ENCODE data around the gene PRAMEF5.
"Not testable (repeated sequence)": the region's sequence is repeated elsewhere in the genome, so short reads cannot be mapped to it uniquely, and the experiment has no call there.

Gene PRAMEF5

DNA sequence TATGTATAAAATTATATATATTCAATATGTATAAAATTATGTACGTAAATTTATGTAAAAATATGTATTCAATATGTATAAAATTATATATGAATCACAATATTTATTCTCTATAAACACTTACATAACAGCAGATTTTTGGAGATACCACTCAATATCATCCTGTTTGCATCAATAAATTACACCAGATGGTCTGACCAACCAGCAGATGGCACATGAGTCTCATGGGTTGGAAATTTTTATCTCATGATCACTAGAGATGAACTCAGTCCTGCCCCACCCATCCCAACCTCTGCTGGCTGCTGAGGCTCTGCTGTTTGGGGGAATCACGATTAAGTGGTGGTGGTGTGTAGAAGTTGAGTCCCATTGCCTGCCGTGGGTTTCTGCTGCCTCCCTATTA, 25.6 kb downstream of the PRAMEF5 start:
- DNase-seq, result not testable (repeated sequence)

DNA sequence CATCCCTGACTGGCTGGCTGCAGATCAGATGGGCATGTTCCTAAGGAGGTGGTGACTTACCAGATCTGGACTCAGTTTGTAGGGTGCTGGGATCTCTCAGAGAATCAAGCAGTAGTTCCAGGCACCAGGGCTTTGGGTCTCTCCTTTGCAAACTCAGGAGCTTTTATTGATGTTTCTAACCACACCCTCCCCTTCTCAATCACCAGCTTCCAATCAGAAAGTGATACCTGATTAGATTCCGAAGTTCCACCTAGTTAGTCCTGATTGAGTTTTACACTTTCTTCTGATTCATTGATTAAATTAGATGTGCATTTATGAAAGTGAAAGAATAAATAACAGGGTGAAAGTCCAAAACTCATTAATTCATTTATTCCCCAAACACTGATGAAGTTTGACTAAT, 31.0 kb downstream of the PRAMEF5 start, which contains the start of gene PRAMEF8:
Gene PRAMEF8, minus strand, starts transcription at position 101 of the 400 bp plus-strand sequence. CDS start 1,046 bp downstream, outside the sequence.
- DNase-seq, result not testable (repeated sequence)

DNA sequence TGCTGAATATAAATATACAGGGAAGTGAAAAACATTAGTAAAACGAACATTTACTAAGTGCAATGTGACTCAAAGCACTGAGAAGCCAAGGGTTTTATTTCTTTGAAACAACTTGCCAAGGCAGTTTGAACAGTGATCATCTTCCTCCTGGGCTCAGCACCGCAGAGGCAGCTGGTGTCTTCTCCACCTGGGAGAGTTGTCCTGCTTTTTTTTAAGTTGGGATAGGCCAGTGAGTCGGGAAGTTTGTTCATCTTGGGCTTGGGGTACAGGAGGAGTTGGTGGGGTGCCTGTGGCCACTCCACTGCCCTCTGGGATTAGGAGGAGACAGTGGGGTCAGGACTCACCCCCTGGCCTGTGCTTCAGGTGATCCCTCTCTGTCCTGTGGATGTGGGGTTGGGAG, 35.0 kb downstream of the PRAMEF5 start:
- DNase-seq, result not testable (repeated sequence)

DNA sequence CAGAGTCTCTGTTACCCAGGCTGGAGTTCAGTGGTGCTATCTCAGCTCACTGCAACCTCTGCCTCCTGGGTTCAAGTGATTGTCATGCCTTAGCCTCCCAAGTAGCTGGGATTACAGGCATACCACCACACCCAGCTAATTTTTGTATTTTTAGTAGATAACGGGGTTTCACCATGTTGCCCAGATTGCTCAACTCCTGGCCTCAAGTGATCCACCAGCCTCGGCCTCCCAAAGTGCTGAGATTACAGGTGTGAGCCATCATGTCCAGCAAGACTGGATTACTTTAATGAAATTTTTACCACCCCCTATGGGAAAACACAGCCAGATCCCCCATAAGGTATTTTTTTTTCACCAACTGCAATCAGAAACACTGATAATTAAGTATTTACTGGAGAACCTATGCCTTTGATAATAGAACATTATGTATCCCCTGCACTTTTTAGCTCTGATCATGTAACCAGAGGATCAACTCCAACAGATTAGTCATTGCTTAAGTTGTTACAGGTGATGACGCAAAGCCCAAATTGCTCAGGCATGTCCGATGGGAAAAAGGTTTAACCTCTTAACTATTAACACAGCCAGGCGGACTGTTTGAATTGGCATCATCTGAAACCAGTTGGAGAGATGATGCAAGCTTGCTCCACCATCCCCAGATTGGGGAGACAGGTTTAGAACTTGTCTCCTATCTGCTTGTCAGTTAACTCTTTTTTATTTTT, 43.4 kb downstream of the PRAMEF5 start:
- not testable (repeated sequence) for DNase-seq

GRCh38 chr1:13298699-13299098, 44.7 kb downstream of the PRAMEF5 start:
- DNase-seq, result not testable (repeated sequence)

DNA sequence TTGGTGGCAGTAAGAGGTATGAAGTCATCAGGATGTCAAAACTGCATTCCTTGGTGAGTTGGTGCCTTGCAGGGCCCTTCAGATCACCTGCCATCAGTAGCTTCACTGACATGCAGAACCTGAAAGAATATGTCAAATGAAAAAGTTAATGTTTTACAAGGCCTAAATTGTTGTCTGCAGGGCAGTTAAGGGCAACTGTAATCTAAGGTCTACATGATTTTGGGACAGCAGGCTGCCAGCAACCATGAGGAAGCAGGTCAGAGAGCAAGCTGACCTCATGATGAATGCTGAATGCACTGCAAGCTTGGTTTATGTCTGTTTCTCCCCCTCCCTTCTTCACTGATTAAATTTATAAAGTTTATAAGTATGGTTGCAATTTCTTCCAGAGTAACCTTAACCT, 48.2 kb downstream of the PRAMEF5 start:
- DNase-seq, result not testable (repeated sequence)

- DNase-seq, result not testable (repeated sequence)
Measured at GRCh38 chr1:13303239-13303638, 49.2 kb downstream of the PRAMEF5 start, which contains the start of gene PRAMEF33. PRAMEF33 (plus strand) TSS chr1:13303539; CDS start chr1:13305955, 2,416 bp downstream.

All from COR-L47 (cell line).